Endothelial cell (in vitro differentiated cells): ENCODE measurements around the gene SLC22A1. TPM values are rescaled to one million over a fixed set of nuclear protein-coding genes. Genes with fewer than 3 reads are reported as not detected.

ENCODE experiments used
- DNase-seq: peaks from one replicate; pipeline ENCODE4 v3.0.0; 2021; ENCODE audit warnings: low spot score
- H3K27ac Mint-ChIP-seq: one replicate; pipeline ENCODE4 v1.8.0; 2021; ENCODE audit warnings: mixed read lengths, inconsistent platforms; ENCODE audit not compliant: unreplicated experiment
- H3K27me3 Mint-ChIP-seq: one replicate; pipeline ENCODE4 v1.8.0; 2021; ENCODE audit warnings: mild to moderate bottlenecking, moderate library complexity, mixed read lengths, inconsistent platforms; ENCODE audit not compliant: unreplicated experiment
- H3K36me3 Mint-ChIP-seq: one replicate; pipeline ENCODE4 v1.8.0; 2021; ENCODE audit warnings: mild to moderate bottlenecking, low read depth, mixed read lengths, inconsistent platforms; ENCODE audit not compliant: unreplicated experiment
- H3K4me1 Mint-ChIP-seq: one replicate; pipeline ENCODE4 v1.8.0; 2021; ENCODE audit warnings: mild to moderate bottlenecking, mixed read lengths, inconsistent platforms; ENCODE audit not compliant: unreplicated experiment
- H3K4me3 Mint-ChIP-seq: one replicate; pipeline ENCODE4 v1.8.0; 2021; ENCODE audit warnings: mild to moderate bottlenecking, mixed read lengths, inconsistent platforms; ENCODE audit not compliant: unreplicated experiment
- H3K9me3 Mint-ChIP-seq: one replicate; pipeline ENCODE4 v1.8.0; 2021; ENCODE audit warnings: mixed read lengths, inconsistent platforms; ENCODE audit not compliant: unreplicated experiment
- CTCF ChIP-seq: fragments of 200-600 bp; sonication (generic); IDR thresholded peaks from one replicate; pipeline ENCODE4 v1.5.0; 2021; ENCODE audit warnings: antibody characterized with exemption; ENCODE audit not compliant: unreplicated experiment
- total RNA-seq: library from RNA; stranded (reverse); fragmentation: NEBNext Ultra II Directional; extraction: Animal tissue kit (Norgen Biotek cat#: 25700); gene quantifications from one replicate; pipeline ENCODE4 v1.2.1, GENCODE V29; 2021; ENCODE audit not compliant: unreplicated experiment

SLC22A1 gene
- total RNA-seq, 1 donor from 2014 or later = 2.7 TPM

GRCh38 chr6:160167604-160168399 is 46.2 kb downstream of the SLC22A1 start:
- no peak overlapping the region for H3K4me3 Mint-ChIP-seq
- H3K27ac Mint-ChIP-seq = no peak overlapping the region
- no peaks in the 10 kb centered on the region for H3K4me1 Mint-ChIP-seq
- no peaks in the 10 kb centered on the region for H3K27me3 Mint-ChIP-seq
- H3K36me3 Mint-ChIP-seq = no peaks in the 10 kb centered on the region
- DNase-seq = no peak
- no peak for TF ChIP-seq CTCF
- H3K9me3 Mint-ChIP-seq = no peaks in the 10 kb centered on the region

- H3K27ac Mint-ChIP-seq = no peak overlapping the region
- no peak for TF ChIP-seq CTCF
- H3K9me3 Mint-ChIP-seq = no peaks in the 10 kb centered on the region
- H3K27me3 Mint-ChIP-seq = no peaks in the 10 kb centered on the region
- no peaks in the 10 kb centered on the region for H3K4me1 Mint-ChIP-seq
- no peak overlapping the region for H3K4me3 Mint-ChIP-seq
- no peak for DNase-seq
- no peaks in the 10 kb centered on the region for H3K36me3 Mint-ChIP-seq
Measured at GRCh38 chr6:160170018-160170680, 48.5 kb downstream of the SLC22A1 start.

GRCh38 chr6:160172704-160173103 is 51.1 kb downstream of the SLC22A1 start:
- H3K27ac Mint-ChIP-seq = no peak overlapping the region
- TF ChIP-seq CTCF = no peak
- no peak for DNase-seq
- H3K4me1 Mint-ChIP-seq = no peaks in the 10 kb centered on the region
- H3K36me3 Mint-ChIP-seq = no peaks in the 10 kb centered on the region
- no peaks in the 10 kb centered on the region for H3K27me3 Mint-ChIP-seq
- H3K4me3 Mint-ChIP-seq = no peak overlapping the region
- H3K9me3 Mint-ChIP-seq = no peaks in the 10 kb centered on the region

- no peak for DNase-seq
- Mint-ChIP-seq H3K36me3 (no peaks in the 10 kb centered on the region), H3K27me3 (no peaks in the 10 kb centered on the region), H3K4me3 (no peak overlapping the region), H3K4me1 (no peaks in the 10 kb centered on the region), H3K27ac (no peak overlapping the region), H3K9me3 (no peaks in the 10 kb centered on the region)
- TF ChIP-seq CTCF = no peak
Measured at GRCh38 chr6:160173806-160174527, 52.4 kb downstream of the SLC22A1 start.

- no peak for TF ChIP-seq CTCF
- no peaks in the 10 kb centered on the region for H3K27me3 Mint-ChIP-seq
- H3K4me1 Mint-ChIP-seq = no peaks in the 10 kb centered on the region
- no peak for DNase-seq
- H3K27ac Mint-ChIP-seq = no peak overlapping the region
- no peaks in the 10 kb centered on the region for H3K36me3 Mint-ChIP-seq
- no peaks in the 10 kb centered on the region for H3K9me3 Mint-ChIP-seq
- no peak overlapping the region for H3K4me3 Mint-ChIP-seq
Measured at GRCh38 chr6:160174681-160175080, 53.1 kb downstream of the SLC22A1 start.
